HG02763 (cell line): Measurements from ENCODE around the gene CACNA1A.
"Not testable (repeated sequence)": the region's sequence is repeated elsewhere in the genome, so short reads cannot be mapped to it uniquely, and the experiment has no call there.

ENCODE experiments used
- ATAC-seq: cut with Tn5 transposase; IDR thresholded peaks from one replicate; pipeline ENCODE4 v1.9.1; 2021; ENCODE audit warnings: mild to moderate bottlenecking, moderate library complexity; ENCODE audit not compliant: unreplicated experiment

CACNA1A gene

GRCh38 chr19:13427273-13428051, 78.8 kb downstream of the CACNA1A start:
- ATAC-seq, result no peak

- not testable (repeated sequence) for ATAC-seq
These were observed 80.4 kb downstream of the CACNA1A start for GRCh38 chr19:13425875-13426274.

GRCh38 chr19:13425151-13425550, 81.1 kb downstream of the CACNA1A start:
- no peak for ATAC-seq

GRCh38 chr19:13420780-13421179, 85.5 kb downstream of the CACNA1A start:
- no peak for ATAC-seq

GRCh38 chr19:13417054-13417453, 89.2 kb downstream of the CACNA1A start:
- ATAC-seq, result no peak

- ATAC-seq, result no peak
These were observed 94.4 kb downstream of the CACNA1A start for GRCh38 chr19:13411899-13412298.

- no peak for ATAC-seq
These were observed 95.3 kb downstream of the CACNA1A start for GRCh38 chr19:13410946-13411345.

GRCh38 chr19:13408889-13409518, 97.3 kb downstream of the CACNA1A start:
- ATAC-seq, result no peak

- ATAC-seq, result no peak
These were observed 102.0 kb downstream of the CACNA1A start for GRCh38 chr19:13404236-13404635.

- no peak for ATAC-seq
These were observed 104.9 kb downstream of the CACNA1A start for GRCh38 chr19:13401388-13401787.

GRCh38 chr19:13400296-13400695, 106.0 kb downstream of the CACNA1A start:
- no peak for ATAC-seq

- no peak for ATAC-seq
These were observed 106.5 kb downstream of the CACNA1A start for GRCh38 chr19:13399746-13400145.

GRCh38 chr19:13398780-13399726, 107.2 kb downstream of the CACNA1A start:
- ATAC-seq, result no peak

GRCh38 chr19:13398182-13398581, 108.1 kb downstream of the CACNA1A start:
- no peak for ATAC-seq

GRCh38 chr19:13396250-13397080, 109.8 kb downstream of the CACNA1A start:
- ATAC-seq, result no peak

GRCh38 chr19:13382633-13382938, 123.7 kb downstream of the CACNA1A start:
- ATAC-seq, result no peak

- ATAC-seq, result no peak
These were observed 124.2 kb downstream of the CACNA1A start for GRCh38 chr19:13381827-13382632.

- no peak for ATAC-seq
These were observed 129.7 kb downstream of the CACNA1A start for GRCh38 chr19:13376537-13376936.

GRCh38 chr19:13373599-13373998, 132.7 kb downstream of the CACNA1A start:
- ATAC-seq, result no peak

GRCh38 chr19:13370948-13371347, 135.3 kb downstream of the CACNA1A start:
- no peak for ATAC-seq
